Neural cell (in vitro differentiated cells): Measurements from ENCODE around the gene RANBP9. TPM values are rescaled to one million over a fixed set of nuclear protein-coding genes. Genes with fewer than 3 reads are reported as not detected.

Experiments used
- H2AFZ ChIP-seq: fragments of 200-600, 300-800 bp; sonication (generic), shearing (Covaris generic); 2 replicates; pipeline ENCODE4 v1.6.0; 2014; ENCODE audit warnings: low read depth, mild to moderate bottlenecking, antibody characterized with exemption, low read length, moderate library complexity
- H3F3A ChIP-seq: fragments of 200-600 bp; shearing (Covaris generic); 2 replicates; pipeline ENCODE4 v1.6.1; 2016; ENCODE audit warnings: mild to moderate bottlenecking, moderate library complexity, mixed read lengths, antibody characterized with exemption, low read length; ENCODE audit not compliant: insufficient read depth, poor library complexity, severe bottlenecking
- H3K27ac ChIP-seq: fragments of 200-600, 300-800 bp; sonication (generic), shearing (Covaris generic); 2 replicates; pipeline ENCODE4 v1.5.1; 2014; ENCODE audit warnings: mild to moderate bottlenecking, low read length, moderate library complexity
- H3K27me3 ChIP-seq: fragments of 300-800, 200-600 bp; sonication (generic), shearing (Covaris generic); 2 replicates; pipeline ENCODE4 v1.6.0; 2014; ENCODE audit warnings: mild to moderate bottlenecking, low read depth, low read length, moderate library complexity; ENCODE audit not compliant: insufficient read depth
- H3K36me3 ChIP-seq: fragments of 300-800, 200-600 bp; sonication (generic), shearing (Covaris generic); 2 replicates; pipeline ENCODE4 v1.5.1; 2014; ENCODE audit warnings: mild to moderate bottlenecking, antibody characterized with exemption, low read length, moderate library complexity; ENCODE audit not compliant: insufficient read depth
- H3K4me2 ChIP-seq: fragments of 300-800, 200-600 bp; sonication (generic), shearing (Covaris generic); 2 replicates; pipeline ENCODE4 v1.6.0; 2014; ENCODE audit warnings: mild to moderate bottlenecking, low read length
- H3K4me3 ChIP-seq: fragments of 300-800, 200-600 bp; sonication (generic), shearing (Covaris generic); 2 replicates; pipeline ENCODE4 v1.5.1; 2014; ENCODE audit warnings: mild to moderate bottlenecking, low read length, moderate library complexity
- H3K79me2 ChIP-seq: fragments of 200-600 bp; shearing (Covaris generic); replicated peaks from 2 replicates; pipeline ENCODE4 v1.6.0; 2014; ENCODE audit warnings: mild to moderate bottlenecking, low read length, moderate library complexity; ENCODE audit not compliant: insufficient read depth
- H3K9ac ChIP-seq: fragments of 300-800, 200-600 bp; sonication (generic), shearing (Covaris generic); 2 replicates; pipeline ENCODE4 v1.6.1; 2016; ENCODE audit warnings: mild to moderate bottlenecking, low read length, mixed read lengths
- H3K9me2 ChIP-seq: fragments of 200-600 bp; shearing (Covaris generic); 2 replicates; pipeline ENCODE4 v1.6.1; 2016; ENCODE audit warnings: mild to moderate bottlenecking, low read length, mixed read lengths; ENCODE audit not compliant: insufficient read depth
- H3K9me3 ChIP-seq: fragments of 200-600, 300-800 bp; sonication (generic), shearing (Covaris generic); 2 replicates; pipeline ENCODE4 v1.6.1; 2016; ENCODE audit warnings: mild to moderate bottlenecking, mixed run types, low read length, moderate library complexity, mixed read lengths
- H4K20me1 ChIP-seq: fragments of 200-600 bp; shearing (Covaris generic); 2 replicates; pipeline ENCODE4 v1.6.1; 2016; ENCODE audit warnings: mild to moderate bottlenecking, mixed run types; ENCODE audit not compliant: insufficient read depth
- CTCF ChIP-seq: fragments of 450-650 bp; IDR thresholded peaks from 2 replicates; pipeline ENCODE4 v1.5.1; 2014; ENCODE audit warnings: antibody characterized with exemption, mild to moderate bottlenecking, moderate library complexity; ENCODE audit not compliant: poor library complexity, severe bottlenecking
- EP300 ChIP-seq: fragments of 450-650 bp; conservative IDR thresholded peaks from 2 replicates; pipeline ENCODE4 v1.6.1; 2014; ENCODE audit warnings: antibody characterized with exemption, mild to moderate bottlenecking, moderate library complexity; ENCODE audit not compliant: poor library complexity, severe bottlenecking
- EZH2 ChIP-seq: fragments of 200-600, 300-800 bp; shearing (Covaris generic), sonication (generic); IDR thresholded peaks from 2 replicates; pipeline ENCODE4 v1.6.1; 2014; ENCODE audit warnings: antibody characterized with exemption, low read length, borderline replicate concordance, mild to moderate bottlenecking; ENCODE audit not compliant: insufficient read depth, poor library complexity, severe bottlenecking
- MXI1 ChIP-seq: fragments of 450-650 bp; conservative IDR thresholded peaks from 2 replicates; pipeline ENCODE4 v1.6.1; 2014; ENCODE audit warnings: antibody characterized with exemption, mild to moderate bottlenecking; ENCODE audit not compliant: poor library complexity, severe bottlenecking
- POLR2AphosphoS5 ChIP-seq: IDR thresholded peaks from 2 replicates; pipeline ENCODE4 v1.6.1; 2012
- RAD21 ChIP-seq: fragments of 450-650 bp; conservative IDR thresholded peaks from 2 replicates; pipeline ENCODE4 v1.6.1; 2014; ENCODE audit warnings: antibody characterized with exemption, mild to moderate bottlenecking, moderate library complexity
- REST ChIP-seq: IDR thresholded peaks from 2 replicates; pipeline ENCODE4 v1.6.1; 2012; ENCODE audit warnings: borderline replicate concordance
- SMC3 ChIP-seq: fragments of 450-650 bp; conservative IDR thresholded peaks from 2 replicates; pipeline ENCODE4 v1.6.1; 2014; ENCODE audit warnings: antibody characterized with exemption, mild to moderate bottlenecking, moderate library complexity; ENCODE audit not compliant: poor library complexity
- TAF1 ChIP-seq: IDR thresholded peaks from 2 replicates; pipeline ENCODE4 v1.6.1; 2012; ENCODE audit warnings: low read depth
- polyA plus RNA-seq: library from polyadenylated mRNA; depleted of rRNA; stranded (reverse); fragments of >200 nt; gene quantifications from 2 replicates; pipeline ENCODE4 v1.2.3, GENCODE V29; 2014

Gene RANBP9
- polyA plus RNA-seq, 1 donor from 2014 or later, result 52.2 TPM

GRCh38 chr6:13662651-13663334, 48.8 kb downstream of the RANBP9 start:
- peaks cover 92% of the 10 kb centered on the region for H3K79me2 ChIP-seq
- no peaks in the 10 kb centered on the region for H4K20me1 ChIP-seq

GRCh38 chr6:13661647-13662046, 50.0 kb downstream of the RANBP9 start:
- Histone ChIP-seq H3K27ac (no peak overlapping the region), H3K4me3 (no peak overlapping the region), H3K36me3 (no peaks in the 10 kb centered on the region), H4K20me1 (no peaks in the 10 kb centered on the region), H2AFZ (no peak overlapping the region), H3K4me2 (no peak overlapping the region), H3K9ac (no peak overlapping the region), H3K9me3 (no peaks in the 10 kb centered on the region), H3K79me2 (peaks cover 86% of the 10 kb centered on the region), H3K9me2 (no peaks in the 10 kb centered on the region), H3K27me3 (no peaks in the 10 kb centered on the region), H3F3A (no peaks in the 10 kb centered on the region)
- TF ChIP-seq SMC3, result no peak
- TF ChIP-seq POLR2AphosphoS5, result no peak
- TF ChIP-seq RAD21, result no peak
- no peak for TF ChIP-seq CTCF
- no peak for TF ChIP-seq TAF1
- TF ChIP-seq EZH2, result no peak
- no peak for TF ChIP-seq EP300

More at GRCh38 chr6:13662651-13663334, 48.8 kb downstream of the RANBP9 start:
- H3K36me3 ChIP-seq, result no peaks in the 10 kb centered on the region
- TF ChIP-seq SMC3 (no peak), EZH2 (no peak), POLR2AphosphoS5 (no peak), TAF1 (no peak), REST (no peak), CTCF (no peak), EP300 (no peak), RAD21 (no peak), MXI1 (no peak)
- H3F3A ChIP-seq, result no peaks in the 10 kb centered on the region
- no peak overlapping the region for H3K9ac ChIP-seq
- H3K27ac ChIP-seq, result no peak overlapping the region
- H2AFZ ChIP-seq, result no peak overlapping the region
- no peaks in the 10 kb centered on the region for H3K9me3 ChIP-seq
- H3K9me2 ChIP-seq, result no peaks in the 10 kb centered on the region
- H3K4me3 ChIP-seq, result no peak overlapping the region
- no peak overlapping the region for H3K4me2 ChIP-seq
- no peaks in the 10 kb centered on the region for H3K27me3 ChIP-seq
